ENCODE data around the gene DENND1C. TPM values are rescaled to one million over a fixed set of nuclear protein-coding genes. Genes with fewer than 3 reads are reported as not detected.
"Not testable (repeated sequence)": the region's sequence is repeated elsewhere in the genome, so short reads cannot be mapped to it uniquely, and the experiment has no call there.

DENND1C gene
- total RNA-seq, 1 donor from 2014 or later = not detected

DNA sequence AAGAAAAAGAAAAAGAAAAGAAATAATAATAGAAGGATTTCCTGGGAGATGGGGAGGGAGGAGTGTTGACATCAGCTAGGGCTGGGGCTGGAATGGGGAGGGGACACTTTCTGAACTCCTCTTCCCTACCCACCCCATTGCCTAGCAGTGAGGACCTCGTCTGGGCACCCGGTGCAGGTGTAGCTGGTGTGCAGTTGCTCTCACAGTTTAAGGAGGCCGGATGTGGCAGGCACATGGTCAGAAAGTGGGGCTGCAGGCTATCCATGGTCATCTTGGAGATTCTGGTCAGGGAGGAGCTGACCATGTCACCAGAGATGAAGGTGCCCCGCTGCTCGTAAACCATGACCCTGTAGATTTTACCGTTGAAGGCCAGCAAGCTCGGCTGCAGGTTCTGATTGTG lies 29.0 kb upstream of the DENND1C start:
- H3K4me2 ChIP-seq = no peak overlapping the region
- H3K4me3 ChIP-seq = no peak overlapping the region
- no peaks in the 10 kb centered on the region for H4K20me1 ChIP-seq (ENCODE audit: low read depth)
- H3K4me1 Mint-ChIP-seq = peaks cover 6% of the 10 kb centered on the region
- no peak overlapping the region for H3K27ac ChIP-seq
- no peak for DNase-seq (ENCODE audit: low spot score)
- H3K4me3 Mint-ChIP-seq = no peak overlapping the region
- no peaks in the 10 kb centered on the region for H3K9me3 ChIP-seq (ENCODE audit: low read depth)
- H3K79me2 ChIP-seq (ENCODE audit: low read depth) = no peaks in the 10 kb centered on the region
- no peaks in the 10 kb centered on the region for H3K4me1 ChIP-seq
- TF ChIP-seq EZH2phosphoT487 (IDR thresholded peaks at IDR 0.05) (no peak), EZH2 (IDR thresholded peaks at IDR 0.05) (no peak)
- TF ChIP-seq, protein P1, sequence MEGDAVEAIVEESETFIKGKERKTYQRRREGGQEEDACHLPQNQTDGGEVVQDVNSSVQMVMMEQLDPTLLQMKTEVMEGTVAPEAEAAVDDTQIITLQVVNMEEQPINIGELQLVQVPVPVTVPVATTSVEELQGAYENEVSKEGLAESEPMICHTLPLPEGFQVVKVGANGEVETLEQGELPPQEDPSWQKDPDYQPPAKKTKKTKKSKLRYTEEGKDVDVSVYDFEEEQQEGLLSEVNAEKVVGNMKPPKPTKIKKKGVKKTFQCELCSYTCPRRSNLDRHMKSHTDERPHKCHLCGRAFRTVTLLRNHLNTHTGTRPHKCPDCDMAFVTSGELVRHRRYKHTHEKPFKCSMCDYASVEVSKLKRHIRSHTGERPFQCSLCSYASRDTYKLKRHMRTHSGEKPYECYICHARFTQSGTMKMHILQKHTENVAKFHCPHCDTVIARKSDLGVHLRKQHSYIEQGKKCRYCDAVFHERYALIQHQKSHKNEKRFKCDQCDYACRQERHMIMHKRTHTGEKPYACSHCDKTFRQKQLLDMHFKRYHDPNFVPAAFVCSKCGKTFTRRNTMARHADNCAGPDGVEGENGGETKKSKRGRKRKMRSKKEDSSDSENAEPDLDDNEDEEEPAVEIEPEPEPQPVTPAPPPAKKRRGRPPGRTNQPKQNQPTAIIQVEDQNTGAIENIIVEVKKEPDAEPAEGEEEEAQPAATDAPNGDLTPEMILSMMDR (IDR thresholded peaks at IDR 0.05) = no peak
- no peak overlapping the region for H3K27ac Mint-ChIP-seq
- no peaks in the 10 kb centered on the region for H3F3A ChIP-seq (ENCODE audit: low read depth)
- H2AFZ ChIP-seq (replicated peaks) = no peak overlapping the region
- H3K27me3 ChIP-seq = no peaks in the 10 kb centered on the region
- no peaks in the 10 kb centered on the region for H3K36me3 Mint-ChIP-seq
- H3K9ac ChIP-seq = no peak overlapping the region
- no peaks in the 10 kb centered on the region for H3K9me3 Mint-ChIP-seq
- no peaks in the 10 kb centered on the region for H3K36me3 ChIP-seq
- peaks cover 8% of the 10 kb centered on the region for H3K27me3 Mint-ChIP-seq (ENCODE audit: insufficient read depth, low read depth)

DNA sequence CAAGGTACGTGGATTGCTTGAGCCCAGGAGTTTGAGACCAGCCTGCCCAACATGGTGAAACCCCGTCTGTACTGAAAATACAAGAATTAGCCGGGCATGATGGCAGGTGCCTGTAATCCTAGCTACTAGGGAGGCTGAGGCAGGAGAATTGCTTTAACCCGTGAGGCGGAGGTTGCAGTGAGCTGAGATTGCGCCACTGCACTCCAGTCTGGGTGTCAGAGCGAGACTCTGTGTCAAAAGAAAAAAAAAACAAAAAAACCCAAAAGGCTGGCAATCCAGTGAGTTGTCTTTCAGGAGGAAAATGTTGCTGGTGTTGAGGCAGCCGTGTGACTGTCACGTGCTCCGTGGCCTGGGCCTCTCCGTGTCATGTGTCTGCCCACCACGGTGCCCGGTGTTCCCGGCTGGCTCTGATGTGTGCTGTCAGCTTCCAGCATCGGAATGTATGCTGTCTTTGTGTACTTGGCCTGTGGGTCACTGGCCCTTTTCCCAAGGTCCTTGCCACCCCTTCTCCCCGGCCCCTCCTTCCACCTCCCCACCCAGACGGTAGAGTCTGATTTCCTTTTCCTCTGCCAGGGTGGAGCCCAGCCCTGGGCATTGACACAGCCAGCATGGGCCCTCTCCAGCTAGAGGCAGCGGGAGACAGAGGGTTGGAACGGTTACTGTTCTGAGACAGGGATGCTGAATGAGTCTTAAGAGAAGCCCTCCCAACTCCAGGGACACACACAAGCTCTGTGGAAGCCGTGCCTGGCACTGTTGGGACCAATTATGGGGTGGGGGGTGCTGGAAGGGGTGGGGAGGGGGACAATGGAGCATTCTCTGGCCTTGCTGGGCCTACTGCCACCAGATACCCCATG lies 27.8 kb upstream of the DENND1C start:
- Histone ChIP-seq H3F3A (ENCODE audit: low read depth) (no peaks in the 10 kb centered on the region), H3K4me2 (no peak overlapping the region), H3K9me3 (ENCODE audit: low read depth) (no peaks in the 10 kb centered on the region), H3K36me3 (no peaks in the 10 kb centered on the region), H3K27me3 (no peaks in the 10 kb centered on the region), H3K4me3 (no peak overlapping the region), H2AFZ (replicated peaks) (no peak overlapping the region), H3K27ac (no peak overlapping the region), H3K9ac (no peak overlapping the region), H3K79me2 (ENCODE audit: low read depth) (no peaks in the 10 kb centered on the region), H4K20me1 (ENCODE audit: low read depth) (no peaks in the 10 kb centered on the region), H3K4me1 (no peaks in the 10 kb centered on the region)
- H3K4me1 Mint-ChIP-seq = peaks cover 6% of the 10 kb centered on the region
- DNase-seq (ENCODE audit: low spot score) = no peak
- H3K4me3 Mint-ChIP-seq = no peak overlapping the region
- no peak overlapping the region for H3K27ac Mint-ChIP-seq
- TF ChIP-seq EZH2phosphoT487 (IDR thresholded peaks at IDR 0.05) (no peak), EZH2 (IDR thresholded peaks at IDR 0.05) (no peak)
- TF ChIP-seq, protein P1 (IDR thresholded peaks at IDR 0.05) = no peak
- no peaks in the 10 kb centered on the region for H3K9me3 Mint-ChIP-seq
- H3K36me3 Mint-ChIP-seq = no peaks in the 10 kb centered on the region
- H3K27me3 Mint-ChIP-seq (ENCODE audit: insufficient read depth, low read depth) = peaks cover 7% of the 10 kb centered on the region

DNA sequence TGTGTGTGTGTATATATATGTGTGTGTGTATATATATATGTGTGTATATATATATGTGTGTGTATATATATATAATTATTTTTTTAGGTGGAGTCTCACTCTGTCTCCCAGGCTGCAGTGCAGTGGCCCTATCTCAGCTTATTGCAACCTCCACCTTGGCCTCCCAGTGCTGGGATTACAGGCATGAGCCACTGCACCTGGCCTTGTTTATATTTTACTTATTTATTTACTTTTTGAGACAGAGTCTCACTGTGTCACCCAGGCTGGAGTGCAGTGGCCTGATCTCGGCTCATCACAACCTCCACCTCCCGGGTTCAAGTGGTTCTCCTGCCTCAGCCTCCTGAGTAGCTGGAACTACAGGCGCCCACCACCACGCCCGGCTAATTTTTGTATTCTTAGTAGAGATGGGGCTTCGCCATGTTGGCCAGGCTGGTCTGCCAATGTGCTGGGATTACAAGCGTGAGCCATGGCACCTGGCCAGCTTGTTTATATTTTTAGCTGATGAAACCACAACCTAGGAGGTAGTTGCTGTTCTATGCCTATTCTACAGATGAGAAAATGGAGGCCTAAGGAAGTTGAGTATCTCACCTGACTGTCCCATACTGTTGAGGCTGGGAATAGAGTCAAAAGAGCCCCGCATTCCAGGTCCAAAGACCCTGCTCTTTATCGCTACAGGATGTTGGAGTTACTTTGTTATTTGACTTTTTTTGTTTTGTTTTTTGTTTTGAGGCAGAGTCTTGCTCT lies 26.6 kb upstream of the DENND1C start:
- not testable (repeated sequence) for H3K9ac ChIP-seq; H2AFZ ChIP-seq (replicated peaks); H3K79me2 ChIP-seq (ENCODE audit: low read depth); H3K4me3 ChIP-seq; DNase-seq (ENCODE audit: low spot score); H3K27ac ChIP-seq; H3K27me3 Mint-ChIP-seq (ENCODE audit: insufficient read depth, low read depth); H3K9me3 Mint-ChIP-seq; H3K27ac Mint-ChIP-seq; H3K4me1 Mint-ChIP-seq; H3K4me2 ChIP-seq; H3K4me1 ChIP-seq; H3F3A ChIP-seq (ENCODE audit: low read depth); H3K9me3 ChIP-seq (ENCODE audit: low read depth); H3K27me3 ChIP-seq; H3K4me3 Mint-ChIP-seq; H4K20me1 ChIP-seq (ENCODE audit: low read depth); H3K36me3 Mint-ChIP-seq; H3K36me3 ChIP-seq

Data from neural progenitor cell (in vitro differentiated cells).